Spleen (tissue), 7 donors: Measurements from ENCODE around the gene ADORA3.

Experiments used
- POLR2A ChIP-seq, 3 donors: fragments of 450-650 bp; IDR thresholded peaks; one replicate each; pipeline ENCODE4 v1.5.1; 2017; ENCODE audit warnings: antibody characterized with exemption in 3 of 3, mild to moderate bottlenecking in 1 of 3
- POLR2AphosphoS5 ChIP-seq, 3 donors: sonication (generic); formaldehyde crosslinking; IDR thresholded peaks; one replicate each; pipeline ENCODE4 v1.5.1; 2017; ENCODE audit warnings: antibody characterized with exemption in 3 of 3
- TF ChIP-seq, protein P1 (sequence below), 11 experiments: fragments of 200-600 bp in 7 of 11; fragments of 450-650 bp in 4 of 11; sonication (generic) in 4 of 11; IDR thresholded peaks in 8 of 11; conservative IDR thresholded peaks in 3 of 11; 1 replicate in 7 of 11; 2 replicates in 4 of 11; pipeline versions ENCODE4 v1.4.0 to v1.8.0; 2016 to 2021; ENCODE audit warnings: antibody characterized with exemption in 11 of 11, inconsistent platforms in 4 of 11, mild to moderate bottlenecking in 1 of 11
- donor health status: DM: no; HTN: no; CAD: no; lungs with moderate emphysema.
- donor health status: DM: no; HTN: no; CAD: no.
- donor health status: DM: no; HTN: no; CAD: no.

DNA sequence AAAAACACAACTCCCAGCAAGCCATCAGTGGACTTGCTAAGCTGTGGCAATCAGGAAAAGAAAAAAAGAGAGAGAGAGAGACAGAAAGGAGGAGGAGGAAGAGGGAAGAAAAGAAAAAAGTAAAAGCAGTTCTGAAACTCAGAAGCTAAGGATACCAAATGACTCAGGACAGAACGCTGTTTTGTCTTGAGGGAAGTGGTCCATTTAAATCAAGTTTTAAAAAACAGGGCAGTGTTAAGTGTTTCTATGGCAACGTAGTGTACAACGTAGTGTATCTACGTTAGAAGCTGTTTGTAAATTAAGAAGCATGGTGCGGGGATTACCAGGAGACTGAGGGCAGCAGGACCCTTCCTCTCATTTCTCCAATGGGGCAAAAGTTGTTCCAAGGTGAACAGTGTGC, 5.8 kb downstream of the ADORA3 start:
- TF ChIP-seq POLR2A (IDR thresholded peaks at IDR 0.05) (no peak), POLR2AphosphoS5 (IDR thresholded peaks at IDR 0.05) (no peak)
- TF ChIP-seq, protein P1, sequence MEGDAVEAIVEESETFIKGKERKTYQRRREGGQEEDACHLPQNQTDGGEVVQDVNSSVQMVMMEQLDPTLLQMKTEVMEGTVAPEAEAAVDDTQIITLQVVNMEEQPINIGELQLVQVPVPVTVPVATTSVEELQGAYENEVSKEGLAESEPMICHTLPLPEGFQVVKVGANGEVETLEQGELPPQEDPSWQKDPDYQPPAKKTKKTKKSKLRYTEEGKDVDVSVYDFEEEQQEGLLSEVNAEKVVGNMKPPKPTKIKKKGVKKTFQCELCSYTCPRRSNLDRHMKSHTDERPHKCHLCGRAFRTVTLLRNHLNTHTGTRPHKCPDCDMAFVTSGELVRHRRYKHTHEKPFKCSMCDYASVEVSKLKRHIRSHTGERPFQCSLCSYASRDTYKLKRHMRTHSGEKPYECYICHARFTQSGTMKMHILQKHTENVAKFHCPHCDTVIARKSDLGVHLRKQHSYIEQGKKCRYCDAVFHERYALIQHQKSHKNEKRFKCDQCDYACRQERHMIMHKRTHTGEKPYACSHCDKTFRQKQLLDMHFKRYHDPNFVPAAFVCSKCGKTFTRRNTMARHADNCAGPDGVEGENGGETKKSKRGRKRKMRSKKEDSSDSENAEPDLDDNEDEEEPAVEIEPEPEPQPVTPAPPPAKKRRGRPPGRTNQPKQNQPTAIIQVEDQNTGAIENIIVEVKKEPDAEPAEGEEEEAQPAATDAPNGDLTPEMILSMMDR (IDR thresholded peaks at IDR 0.05 in 8 of 11, conservative IDR thresholded peaks at IDR 0.05 in 3 of 11) = no peak
